ENCODE data around the gene ACAP3. TPM values are rescaled to one million over a fixed set of nuclear protein-coding genes. Genes with fewer than 3 reads are reported as not detected.
A peak's percentile ranks its signal among the peaks of the same experiment; 100 is the strongest.

The ACAP3 gene
- total and polyA plus RNA-seq, 10 of the 15 experiments (the other 5 are each of a cell fraction or from before 2014, with no cell fraction given), result 0.05 to 34.2 (median 7.1) TPM

DNA sequence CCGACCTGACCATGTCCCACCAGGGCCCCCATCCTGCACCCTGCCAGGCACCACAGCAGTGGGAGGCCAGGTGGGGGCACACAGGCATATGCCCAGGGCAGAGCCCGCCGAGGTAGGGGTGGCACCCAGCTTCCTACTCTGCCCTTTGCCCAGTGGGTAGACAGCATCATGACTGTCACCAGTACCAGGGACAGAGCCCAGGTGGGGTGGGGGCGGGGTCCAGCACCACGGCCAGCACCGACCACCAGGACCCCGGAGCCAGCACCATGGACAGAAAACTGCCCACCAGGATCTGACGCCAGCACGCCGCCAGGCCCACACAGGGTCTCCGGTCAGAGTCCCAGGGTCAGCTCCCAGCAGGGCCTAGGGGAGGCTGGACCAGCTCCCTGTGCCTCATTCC, 27.1 kb upstream of the ACAP3 start:
- H3K4me2 ChIP-seq (ENCODE audit: control insufficient read depth, insufficient read depth), result no peak overlapping the region
- no peak overlapping the region for H2AFZ ChIP-seq (ENCODE audit: control insufficient read depth, low read depth, low read length)
- H3K9me3 ChIP-seq (replicated peaks; ENCODE audit: control insufficient read depth, insufficient read depth, low read length), result no peaks in the 10 kb centered on the region
- TF ChIP-seq STAT1 (conservative IDR thresholded peaks at IDR 0.05) (no peak), NFYB (IDR thresholded peaks at IDR 0.05; ENCODE audit: insufficient read depth, low read depth, low read length) (no peak)
- TF ChIP-seq, protein P1, sequence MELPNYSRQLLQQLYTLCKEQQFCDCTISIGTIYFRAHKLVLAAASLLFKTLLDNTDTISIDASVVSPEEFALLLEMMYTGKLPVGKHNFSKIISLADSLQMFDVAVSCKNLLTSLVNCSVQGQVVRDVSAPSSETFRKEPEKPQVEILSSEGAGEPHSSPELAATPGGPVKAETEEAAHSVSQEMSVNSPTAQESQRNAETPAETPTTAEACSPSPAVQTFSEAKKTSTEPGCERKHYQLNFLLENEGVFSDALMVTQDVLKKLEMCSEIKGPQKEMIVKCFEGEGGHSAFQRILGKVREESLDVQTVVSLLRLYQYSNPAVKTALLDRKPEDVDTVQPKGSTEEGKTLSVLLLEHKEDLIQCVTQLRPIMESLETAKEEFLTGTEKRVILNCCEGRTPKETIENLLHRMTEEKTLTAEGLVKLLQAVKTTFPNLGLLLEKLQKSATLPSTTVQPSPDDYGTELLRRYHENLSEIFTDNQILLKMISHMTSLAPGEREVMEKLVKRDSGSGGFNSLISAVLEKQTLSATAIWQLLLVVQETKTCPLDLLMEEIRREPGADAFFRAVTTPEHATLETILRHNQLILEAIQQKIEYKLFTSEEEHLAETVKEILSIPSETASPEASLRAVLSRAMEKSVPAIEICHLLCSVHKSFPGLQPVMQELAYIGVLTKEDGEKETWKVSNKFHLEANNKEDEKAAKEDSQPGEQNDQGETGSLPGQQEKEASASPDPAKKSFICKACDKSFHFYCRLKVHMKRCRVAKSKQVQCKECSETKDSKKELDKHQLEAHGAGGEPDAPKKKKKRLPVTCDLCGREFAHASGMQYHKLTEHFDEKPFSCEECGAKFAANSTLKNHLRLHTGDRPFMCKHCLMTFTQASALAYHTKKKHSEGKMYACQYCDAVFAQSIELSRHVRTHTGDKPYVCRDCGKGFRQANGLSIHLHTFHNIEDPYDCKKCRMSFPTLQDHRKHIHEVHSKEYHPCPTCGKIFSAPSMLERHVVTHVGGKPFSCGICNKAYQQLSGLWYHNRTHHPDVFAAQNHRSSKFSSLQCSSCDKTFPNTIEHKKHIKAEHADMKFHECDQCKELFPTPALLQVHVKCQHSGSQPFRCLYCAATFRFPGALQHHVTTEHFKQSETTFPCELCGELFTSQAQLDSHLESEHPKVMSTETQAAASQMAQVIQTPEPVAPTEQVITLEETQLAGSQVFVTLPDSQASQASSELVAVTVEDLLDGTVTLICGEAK (IDR thresholded peaks at IDR 0.05; ENCODE audit: borderline replicate concordance), result no peak
- TF ChIP-seq, protein P2, sequence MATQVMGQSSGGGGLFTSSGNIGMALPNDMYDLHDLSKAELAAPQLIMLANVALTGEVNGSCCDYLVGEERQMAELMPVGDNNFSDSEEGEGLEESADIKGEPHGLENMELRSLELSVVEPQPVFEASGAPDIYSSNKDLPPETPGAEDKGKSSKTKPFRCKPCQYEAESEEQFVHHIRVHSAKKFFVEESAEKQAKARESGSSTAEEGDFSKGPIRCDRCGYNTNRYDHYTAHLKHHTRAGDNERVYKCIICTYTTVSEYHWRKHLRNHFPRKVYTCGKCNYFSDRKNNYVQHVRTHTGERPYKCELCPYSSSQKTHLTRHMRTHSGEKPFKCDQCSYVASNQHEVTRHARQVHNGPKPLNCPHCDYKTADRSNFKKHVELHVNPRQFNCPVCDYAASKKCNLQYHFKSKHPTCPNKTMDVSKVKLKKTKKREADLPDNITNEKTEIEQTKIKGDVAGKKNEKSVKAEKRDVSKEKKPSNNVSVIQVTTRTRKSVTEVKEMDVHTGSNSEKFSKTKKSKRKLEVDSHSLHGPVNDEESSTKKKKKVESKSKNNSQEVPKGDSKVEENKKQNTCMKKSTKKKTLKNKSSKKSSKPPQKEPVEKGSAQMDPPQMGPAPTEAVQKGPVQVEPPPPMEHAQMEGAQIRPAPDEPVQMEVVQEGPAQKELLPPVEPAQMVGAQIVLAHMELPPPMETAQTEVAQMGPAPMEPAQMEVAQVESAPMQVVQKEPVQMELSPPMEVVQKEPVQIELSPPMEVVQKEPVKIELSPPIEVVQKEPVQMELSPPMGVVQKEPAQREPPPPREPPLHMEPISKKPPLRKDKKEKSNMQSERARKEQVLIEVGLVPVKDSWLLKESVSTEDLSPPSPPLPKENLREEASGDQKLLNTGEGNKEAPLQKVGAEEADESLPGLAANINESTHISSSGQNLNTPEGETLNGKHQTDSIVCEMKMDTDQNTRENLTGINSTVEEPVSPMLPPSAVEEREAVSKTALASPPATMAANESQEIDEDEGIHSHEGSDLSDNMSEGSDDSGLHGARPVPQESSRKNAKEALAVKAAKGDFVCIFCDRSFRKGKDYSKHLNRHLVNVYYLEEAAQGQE (IDR thresholded peaks at IDR 0.05; ENCODE audit: low read depth, low read length), result peak; percentile 86
- H4K20me1 ChIP-seq (ENCODE audit: control insufficient read depth, insufficient read depth), result no peaks in the 10 kb centered on the region
- intact Hi-C loops (cut with micrococcal nuclease; ENCODE audit: unreplicated experiment) (no loop called here), in situ Hi-C loops (cut with MboI) (no loop called here)
- ChIA-PET CTCF (no interaction called here), POLR2A (no interaction called here), RAD21 (ENCODE audit: unreplicated experiment) (no interaction called here), SMC1A (ENCODE audit: uncharacterized antibody, unreplicated experiment) (no interaction called here)
- DNase-seq (ENCODE audit: low read depth, low spot score), result no peak
- FAIRE-seq, result no peak
- no peaks in the 10 kb centered on the region for H3K27me3 ChIP-seq (replicated peaks in 1 of 2; ENCODE audit: control insufficient read depth in 2 of 2, insufficient read depth in 2 of 2, low read length in 1 of 2)
- no peak for ATAC-seq
- H3K79me2 ChIP-seq (ENCODE audit: control insufficient read depth, insufficient read depth, low read length), result no peaks in the 10 kb centered on the region
- H3K4me1 ChIP-seq (ENCODE audit: control insufficient read depth, insufficient read depth, low read length), result no peaks in the 10 kb centered on the region
- WGBS (ENCODE audit: insufficient coverage, insufficient replicate concordance, low lambda C conversion rate, missing lambda C conversion rate), result 97% methylated on average over 9 of the region's 11 CpGs
- no TSS peak for BruUV-seq (replicated peaks)
- H3K4me3 ChIP-seq, result no peak overlapping the region
- no peak overlapping the region for H3K9ac ChIP-seq (ENCODE audit: control insufficient read depth, insufficient read depth, low read length)
- no peak overlapping the region for H3K27ac ChIP-seq (ENCODE audit: control insufficient read depth, insufficient read depth)
- peaks cover 0 to 2% of the 10 kb centered on the region in 2 experiments; a peak in 2 of 4 replicates for H3K36me3 ChIP-seq (ENCODE audit: control insufficient read depth in 2 of 2, insufficient read depth in 2 of 2, low read length in 1 of 2)
